Inferior parietal cortex (tissue), 1 donor: ENCODE measurements around the gene ANKRD30B.
"Not testable (repeated sequence)": the region's sequence is repeated elsewhere in the genome, so short reads cannot be mapped to it uniquely, and the experiment has no call there.

Experiments
- DNase-seq: peaks from one replicate; pipeline ENCODE4 v3.0.0-alpha.2; 2016; ENCODE audit errors: extremely low spot score

The ANKRD30B gene

GRCh38 chr18:14856256-14856655, 108.3 kb downstream of the ANKRD30B start:
- DNase-seq = not testable (repeated sequence)

DNA sequence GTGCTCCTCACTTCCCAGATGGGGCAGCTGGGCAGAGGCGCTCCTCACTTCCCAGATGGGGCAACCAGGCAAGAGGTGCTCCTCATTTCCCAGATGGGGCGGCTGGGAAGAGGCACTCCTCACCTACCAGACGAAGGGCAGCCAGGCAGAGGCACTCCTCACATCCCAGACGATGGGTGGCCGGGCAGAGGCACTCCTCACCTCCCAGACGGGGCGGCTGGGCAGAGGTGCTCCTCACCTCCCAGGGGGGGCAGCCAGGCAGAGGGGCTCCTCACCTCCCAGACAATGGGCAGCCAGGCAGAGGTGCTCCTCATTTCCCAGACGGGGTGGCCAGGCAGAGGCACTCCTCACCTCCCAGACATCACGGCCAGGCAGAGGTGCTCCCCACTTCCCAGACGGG, 110.5 kb downstream of the ANKRD30B start:
- not testable (repeated sequence) for DNase-seq

DNA sequence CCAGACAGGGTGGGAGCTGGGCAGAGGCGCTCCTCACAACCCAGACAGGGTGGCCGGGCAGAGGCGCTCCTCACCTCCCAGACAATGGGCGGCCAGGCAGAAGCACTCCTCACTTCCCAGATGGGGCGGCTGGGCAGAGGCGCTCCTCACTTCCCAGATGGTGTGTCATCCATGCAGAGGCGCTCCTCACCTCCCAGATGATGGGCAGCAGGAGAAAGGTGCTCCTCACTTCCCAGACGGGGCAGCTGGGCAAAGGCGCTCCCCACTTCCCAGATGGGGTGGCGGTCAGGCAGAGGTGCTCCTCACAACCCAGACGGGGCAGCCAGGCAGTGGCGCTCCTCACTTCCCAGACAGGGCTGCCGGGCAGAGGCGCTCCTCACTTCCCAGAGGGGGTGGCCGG, 112.0 kb downstream of the ANKRD30B start:
- DNase-seq = not testable (repeated sequence)

GRCh38 chr18:14866426-14866825, 118.5 kb downstream of the ANKRD30B start:
- DNase-seq = not testable (repeated sequence)

- DNase-seq = not testable (repeated sequence)
Measured at GRCh38 chr18:14867988-14868387, 120.0 kb downstream of the ANKRD30B start.

GRCh38 chr18:14868825-14869224, 120.9 kb downstream of the ANKRD30B start:
- not testable (repeated sequence) for DNase-seq

GRCh38 chr18:14878826-14879225, 130.9 kb downstream of the ANKRD30B start:
- not testable (repeated sequence) for DNase-seq

DNA sequence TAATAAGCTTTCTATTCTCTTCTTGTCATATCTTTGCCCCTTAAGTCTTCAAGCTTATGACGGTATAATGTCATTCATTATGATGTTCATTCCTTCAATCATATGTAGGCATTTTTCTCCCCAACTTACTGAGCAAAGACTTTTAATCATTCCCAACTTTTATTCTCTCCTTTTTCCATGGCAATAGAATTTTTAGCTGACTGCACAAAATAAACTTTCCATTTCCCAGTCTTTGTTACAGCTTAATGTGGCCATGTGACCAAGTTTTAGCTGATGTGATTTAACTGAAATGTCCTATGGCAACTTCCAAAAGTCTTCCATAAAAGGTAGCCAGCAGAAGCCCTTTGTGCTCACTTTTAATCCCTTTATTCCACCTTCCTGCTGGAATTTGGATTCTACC, 152.5 kb downstream of the ANKRD30B start:
- no peak for DNase-seq
